Activated T-cell treated with anti-CD3 and anti-CD28 coated beads, Interleukin-2, amount 50 U/mL, for 72 hours (primary cell): ENCODE results near the gene TSPAN13. TPM values are rescaled to one million over a fixed set of nuclear protein-coding genes. Genes with fewer than 3 reads are reported as not detected.

Experiments used
- ATAC-seq, 2 donors: fragments of 150-1000 bp; cut with Tn5 transposase; replicated peaks in 1 of 2; 2 replicates each; pipeline ENCODE4 v1.10.0; 2021; ENCODE audit warnings: moderate library complexity in 2 of 2, mild to moderate bottlenecking in 1 of 2
- DNase-seq, 2 donors: peaks; one replicate each; pipeline ENCODE4 v3.0.0; 2021 to 2022; ENCODE audit warnings: mixed read lengths in 1 of 2
- H3K27ac Mint-ChIP-seq: one replicate; pipeline ENCODE4 v1.8.0; 2022; ENCODE audit warnings: mild to moderate bottlenecking, moderate library complexity, mixed read lengths
- H3K27me3 Mint-ChIP-seq: one replicate; pipeline ENCODE4 v1.8.0; 2022; ENCODE audit warnings: low read depth, mixed read lengths
- H3K36me3 Mint-ChIP-seq, 2 donors: one replicate each; pipeline ENCODE4 v1.8.0; 2022; ENCODE audit warnings: mixed read lengths in 2 of 2, mild to moderate bottlenecking in 1 of 2; ENCODE audit not compliant: insufficient read depth in 2 of 2
- H3K4me1 Mint-ChIP-seq: one replicate; pipeline ENCODE4 v1.8.0; 2022; ENCODE audit warnings: low read depth, mixed read lengths
- H3K4me3 Mint-ChIP-seq, 2 donors: one replicate each; pipeline ENCODE4 v1.8.0; 2022; ENCODE audit warnings: mild to moderate bottlenecking in 2 of 2, mixed read lengths in 2 of 2, moderate library complexity in 2 of 2
- H3K9me3 Mint-ChIP-seq, 2 donors: one replicate each; pipeline ENCODE4 v1.8.0; 2022; ENCODE audit warnings: mixed read lengths in 2 of 2
- total RNA-seq, 2 donors: library from RNA; stranded (reverse); gene quantifications; one replicate each; pipeline ENCODE4 v1.2.3, GENCODE V29; 2022

TSPAN13 gene
- total RNA-seq, 2 donors from 2014 or later = 1.1 to 1.2 TPM

DNA sequence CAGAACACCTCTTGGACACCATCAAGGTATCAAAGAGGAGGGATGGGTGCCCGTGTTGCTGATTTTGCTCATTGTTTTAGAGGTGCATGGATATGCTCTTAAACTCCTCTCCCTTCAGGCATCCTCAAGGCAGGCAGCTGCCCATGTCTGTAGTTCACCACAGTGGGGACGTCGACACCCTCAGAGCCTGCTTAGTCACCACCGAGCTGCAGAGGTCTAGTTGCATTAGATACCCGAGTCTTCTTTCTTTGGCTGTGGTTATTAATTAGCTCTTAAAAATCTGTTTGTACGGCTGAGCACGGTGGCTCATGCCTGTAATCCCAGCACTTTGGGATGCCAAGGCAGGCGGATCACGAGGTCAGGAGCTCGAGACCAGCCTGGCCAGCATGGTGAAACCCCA, 24.7 kb upstream of the TSPAN13 start:
- H3K27me3 Mint-ChIP-seq = no peaks in the 10 kb centered on the region
- H3K36me3 Mint-ChIP-seq = no peaks in the 10 kb centered on the region
- no peaks in the 10 kb centered on the region for H3K9me3 Mint-ChIP-seq
- H3K27ac Mint-ChIP-seq = no peak overlapping the region
- ATAC-seq (no peak), DNase-seq (no peak)
- no peak overlapping the region for H3K4me3 Mint-ChIP-seq
- H3K4me1 Mint-ChIP-seq = no peaks in the 10 kb centered on the region

GRCh38 chr7:16729541-16729940, 24.0 kb upstream of the TSPAN13 start:
- DNase-seq = no peak
- Mint-ChIP-seq H3K9me3 (no peaks in the 10 kb centered on the region), H3K27me3 (no peaks in the 10 kb centered on the region), H3K4me1 (no peaks in the 10 kb centered on the region), H3K27ac (no peak overlapping the region), H3K36me3 (no peaks in the 10 kb centered on the region), H3K4me3 (no peak overlapping the region)
- ATAC-seq = no peak

- DNase-seq = no peak
- H3K36me3 Mint-ChIP-seq = no peaks in the 10 kb centered on the region
- H3K4me1 Mint-ChIP-seq = no peaks in the 10 kb centered on the region
- H3K4me3 Mint-ChIP-seq = no peak overlapping the region
- no peaks in the 10 kb centered on the region for H3K27me3 Mint-ChIP-seq
- H3K27ac Mint-ChIP-seq = no peak overlapping the region
- H3K9me3 Mint-ChIP-seq = no peaks in the 10 kb centered on the region
- ATAC-seq = no peak
Observed at GRCh38 chr7:16730937-16731336, 22.6 kb upstream of the TSPAN13 start.

DNA sequence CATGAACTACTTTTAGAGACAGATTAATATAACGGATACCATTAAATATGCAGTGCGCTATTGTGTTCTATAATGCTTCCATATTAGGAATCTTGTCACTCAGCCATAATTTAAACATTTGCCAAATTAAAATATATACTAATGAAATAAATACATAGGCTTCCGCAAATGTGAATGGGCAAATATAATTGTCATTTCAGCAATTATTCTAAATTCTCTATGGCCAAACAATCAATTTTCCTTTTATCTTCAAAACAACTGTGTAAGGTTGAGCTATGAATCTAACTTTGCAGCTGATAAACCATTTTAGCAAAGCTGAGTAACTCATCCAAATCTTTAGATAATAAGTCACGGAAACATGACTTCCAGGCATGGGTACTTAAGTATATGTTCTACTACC, 20.7 kb upstream of the TSPAN13 start:
- Mint-ChIP-seq H3K27me3 (no peaks in the 10 kb centered on the region), H3K4me1 (no peaks in the 10 kb centered on the region), H3K36me3 (no peaks in the 10 kb centered on the region), H3K27ac (no peak overlapping the region), H3K4me3 (no peak overlapping the region), H3K9me3 (no peaks in the 10 kb centered on the region)
- no peak for ATAC-seq
- no peak for DNase-seq

DNA sequence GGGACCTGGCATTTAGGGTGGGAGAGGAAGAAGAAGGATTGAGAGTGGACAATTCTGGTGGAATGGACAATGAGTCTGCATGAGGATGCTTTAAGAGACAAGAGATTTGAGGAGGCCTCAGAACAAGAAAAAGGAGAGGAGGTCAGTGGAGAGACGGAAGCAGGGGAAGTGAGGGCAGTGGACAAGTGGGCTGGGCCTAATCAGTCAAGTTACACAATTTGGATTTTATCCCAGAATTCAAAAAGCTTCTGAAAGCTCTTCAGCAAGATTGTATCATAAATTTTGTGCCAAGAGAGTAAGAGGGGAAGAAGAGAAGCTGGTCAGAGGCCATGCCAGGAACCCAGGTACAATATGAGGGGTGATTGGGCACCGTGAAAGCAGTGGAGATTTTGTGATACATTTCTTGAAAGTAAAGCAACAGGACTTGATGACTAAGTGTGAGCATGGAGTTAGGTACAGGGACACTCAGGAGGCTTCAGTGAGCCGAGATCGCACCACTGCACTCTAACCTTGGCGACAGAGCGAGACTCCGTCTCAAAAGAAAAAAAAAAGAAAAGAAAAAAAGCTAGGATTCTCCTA, 19.3 kb upstream of the TSPAN13 start:
- DNase-seq (no peak), ATAC-seq (no peak)
- Mint-ChIP-seq H3K4me1 (no peaks in the 10 kb centered on the region), H3K4me3 (no peak overlapping the region), H3K27ac (no peak overlapping the region), H3K9me3 (no peaks in the 10 kb centered on the region), H3K36me3 (no peaks in the 10 kb centered on the region), H3K27me3 (no peaks in the 10 kb centered on the region)

DNA sequence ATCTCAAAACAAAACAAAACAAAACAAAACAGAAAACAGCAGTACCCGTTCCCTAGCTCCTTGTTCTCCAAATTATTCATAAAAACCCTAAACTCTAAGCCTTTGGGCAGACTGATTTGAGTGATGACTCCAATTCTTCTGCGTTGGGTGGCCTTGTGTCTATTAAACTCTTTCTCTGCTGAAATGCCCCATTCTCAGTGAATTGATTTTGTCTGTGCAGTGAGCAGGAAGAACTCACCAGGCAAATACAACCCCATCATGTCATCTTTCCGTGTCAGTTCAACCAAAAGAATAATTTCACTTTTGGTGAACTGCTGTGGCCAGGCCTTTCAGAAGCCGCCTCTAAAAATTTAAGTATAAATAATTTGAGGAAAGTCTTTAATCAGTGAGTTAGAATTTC, 18.5 kb upstream of the TSPAN13 start:
- Mint-ChIP-seq H3K4me3 (peak overlapping the region in 1 of 2 donors; percentile 68), H3K4me1 (peaks cover 4% of the 10 kb centered on the region), H3K27me3 (no peaks in the 10 kb centered on the region), H3K36me3 (no peaks in the 10 kb centered on the region), H3K27ac (no peak overlapping the region), H3K9me3 (no peaks in the 10 kb centered on the region)
- DNase-seq (no peak), ATAC-seq (peak in 1 of 2 donors; percentile 41)

- ATAC-seq (no peak), DNase-seq (no peak)
- no peak overlapping the region for H3K4me3 Mint-ChIP-seq
- H3K9me3 Mint-ChIP-seq = no peaks in the 10 kb centered on the region
- no peaks in the 10 kb centered on the region for H3K27me3 Mint-ChIP-seq
- no peak overlapping the region for H3K27ac Mint-ChIP-seq
- H3K36me3 Mint-ChIP-seq = no peaks in the 10 kb centered on the region
- H3K4me1 Mint-ChIP-seq = peaks cover 11% of the 10 kb centered on the region
Observed at GRCh38 chr7:16738011-16738688, 15.4 kb upstream of the TSPAN13 start.

DNA sequence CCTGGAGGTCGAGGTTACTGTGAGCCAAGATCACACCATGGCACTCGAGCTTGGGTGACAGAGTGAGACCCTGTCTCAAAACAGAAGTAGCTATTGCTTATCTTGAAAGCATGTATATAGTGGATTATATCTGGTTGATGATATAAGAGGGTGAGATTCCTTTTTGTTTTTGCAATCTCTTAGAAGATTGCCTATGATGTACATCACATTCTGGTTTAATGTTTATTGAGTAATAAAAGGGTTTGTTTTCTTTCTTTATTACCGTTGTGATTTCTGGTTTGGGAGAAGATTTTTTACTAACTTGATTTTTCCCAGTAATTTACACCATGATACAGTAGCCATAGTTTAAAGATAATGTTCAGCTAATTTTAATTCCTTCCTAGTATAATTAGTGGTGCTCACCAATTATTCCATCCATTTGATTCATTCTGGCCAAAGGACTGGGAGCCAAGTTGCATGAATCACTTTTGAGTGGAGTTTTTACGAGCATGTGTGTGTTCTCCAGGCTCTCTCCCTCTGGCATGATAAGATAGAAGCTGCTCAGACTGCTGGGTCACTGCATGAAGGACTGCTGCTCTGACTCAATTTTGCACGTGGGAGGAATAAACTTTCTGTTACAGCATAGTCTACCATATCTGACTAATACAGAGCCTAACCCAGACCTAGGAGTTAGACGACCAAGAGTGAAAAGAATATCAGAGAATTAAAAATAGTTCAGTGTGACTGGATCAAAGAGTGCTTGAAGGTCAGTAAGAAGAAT, 13.5 kb upstream of the TSPAN13 start:
- H3K9me3 Mint-ChIP-seq = no peaks in the 10 kb centered on the region
- ATAC-seq (peak; percentile 85 to 97), DNase-seq (peak in 1 of 2 donors; percentile 19)
- no peak overlapping the region for H3K27ac Mint-ChIP-seq
- H3K36me3 Mint-ChIP-seq = no peaks in the 10 kb centered on the region
- H3K27me3 Mint-ChIP-seq = no peaks in the 10 kb centered on the region
- H3K4me1 Mint-ChIP-seq = peaks cover 11% of the 10 kb centered on the region
- H3K4me3 Mint-ChIP-seq = peak overlapping the region in 1 of 2 donors; percentile 1

- Mint-ChIP-seq H3K27ac (no peak overlapping the region), H3K4me3 (peak overlapping the region in 1 of 2 donors; percentile 1), H3K9me3 (no peaks in the 10 kb centered on the region), H3K27me3 (no peaks in the 10 kb centered on the region), H3K36me3 (no peaks in the 10 kb centered on the region), H3K4me1 (peaks cover 11% of the 10 kb centered on the region)
- DNase-seq (no peak), ATAC-seq (no peak)
Observed at GRCh38 chr7:16740623-16740953, 13.0 kb upstream of the TSPAN13 start.

GRCh38 chr7:16740996-16741395, 12.6 kb upstream of the TSPAN13 start:
- H3K27me3 Mint-ChIP-seq = no peaks in the 10 kb centered on the region
- H3K36me3 Mint-ChIP-seq = no peaks in the 10 kb centered on the region
- no peaks in the 10 kb centered on the region for H3K9me3 Mint-ChIP-seq
- peaks cover 11% of the 10 kb centered on the region for H3K4me1 Mint-ChIP-seq
- DNase-seq (no peak), ATAC-seq (no peak)
- no peak overlapping the region for H3K27ac Mint-ChIP-seq
- no peak overlapping the region for H3K4me3 Mint-ChIP-seq

DNA sequence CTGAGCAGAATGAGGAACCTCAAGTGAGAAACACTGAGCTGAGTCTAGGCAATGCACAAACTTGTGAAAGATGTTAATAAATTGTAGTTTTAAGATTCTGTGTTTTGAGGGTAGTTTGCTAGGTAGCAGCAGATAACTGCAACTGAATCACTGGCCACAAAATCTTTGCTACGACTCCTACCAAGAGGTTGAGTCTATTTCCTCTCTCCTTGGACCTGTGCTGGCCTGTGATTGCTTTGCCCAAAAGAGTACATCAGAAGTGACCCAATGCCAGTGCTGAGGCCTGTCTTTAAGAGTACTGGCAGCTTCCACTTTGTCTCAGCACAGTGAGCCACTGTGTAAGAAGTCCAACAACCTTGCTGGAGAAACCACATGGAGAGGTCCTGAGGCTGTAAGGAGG, 11.9 kb upstream of the TSPAN13 start:
- Mint-ChIP-seq H3K4me1 (peaks cover 11% of the 10 kb centered on the region), H3K4me3 (no peak overlapping the region), H3K36me3 (no peaks in the 10 kb centered on the region), H3K9me3 (no peaks in the 10 kb centered on the region), H3K27ac (no peak overlapping the region), H3K27me3 (no peaks in the 10 kb centered on the region)
- DNase-seq (no peak), ATAC-seq (no peak)

DNA sequence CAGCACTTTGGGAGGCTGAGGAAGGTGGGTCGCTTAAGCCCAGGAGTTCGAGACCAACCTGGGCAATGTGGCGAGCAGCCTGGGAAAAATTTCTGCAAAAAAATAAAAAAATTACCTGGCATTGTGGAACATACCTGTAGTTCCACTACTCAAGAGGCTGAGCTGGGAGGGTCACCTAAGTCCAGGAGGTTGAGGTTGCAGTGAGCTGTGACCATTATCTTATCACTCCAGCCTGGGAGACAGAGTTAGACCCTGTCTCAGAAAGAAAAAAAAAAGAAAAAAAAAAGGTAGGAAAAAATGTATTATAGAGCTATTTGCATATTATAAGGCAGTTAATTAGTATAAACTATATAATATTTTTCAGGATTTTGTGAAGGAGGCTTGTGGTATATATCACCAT, 11.0 kb upstream of the TSPAN13 start:
- no peak for ATAC-seq
- H3K27ac Mint-ChIP-seq = no peak overlapping the region

DNA sequence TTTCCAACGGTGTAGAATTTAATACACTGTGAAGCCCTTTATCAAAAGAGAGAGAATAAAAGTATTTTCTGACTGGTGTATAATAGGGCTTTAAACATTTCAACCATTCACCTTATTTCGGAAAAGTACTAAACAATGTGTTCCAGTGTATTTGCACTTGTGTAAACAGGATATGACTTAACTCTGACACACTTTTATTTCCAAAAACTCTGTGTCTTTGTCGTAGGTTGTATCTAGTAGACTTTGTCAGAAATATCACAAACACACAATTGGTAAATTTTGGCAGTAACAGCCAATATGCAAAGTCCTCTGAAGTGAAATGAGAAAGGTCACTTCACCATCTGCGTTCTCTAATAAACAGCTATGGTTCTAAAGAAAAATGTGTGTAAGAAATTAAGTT, 10.3 kb upstream of the TSPAN13 start:
- ATAC-seq (no peak), DNase-seq (no peak)
- no peaks in the 10 kb centered on the region for H3K36me3 Mint-ChIP-seq
- H3K27ac Mint-ChIP-seq = no peak overlapping the region
- H3K27me3 Mint-ChIP-seq = no peaks in the 10 kb centered on the region
- H3K9me3 Mint-ChIP-seq = no peaks in the 10 kb centered on the region
- H3K4me3 Mint-ChIP-seq = no peak overlapping the region
- H3K4me1 Mint-ChIP-seq = peaks cover 11% of the 10 kb centered on the region

More for the DNA sequence above, 11.0 kb upstream of the TSPAN13 start:
- no peak overlapping the region for H3K4me3 Mint-ChIP-seq
- no peaks in the 10 kb centered on the region for H3K27me3 Mint-ChIP-seq
- H3K4me1 Mint-ChIP-seq = peaks cover 11% of the 10 kb centered on the region
- H3K36me3 Mint-ChIP-seq = no peaks in the 10 kb centered on the region
- DNase-seq = no peak
- H3K9me3 Mint-ChIP-seq = no peaks in the 10 kb centered on the region
